Measurements from ENCODE around the gene ELAPOR1. TPM values are rescaled to one million over a fixed set of nuclear protein-coding genes. Genes with fewer than 3 reads are reported as not detected.

ELAPOR1 gene
- total RNA-seq, 2 experiments from 2014 or later = not detected

GRCh38 chr1:109094377-109094803 lies 19.5 kb upstream of the ELAPOR1 start:
- Histone ChIP-seq H3K36me3 (ENCODE audit: insufficient read depth, low read length) (peaks cover 39% of the 10 kb centered on the region), H3K9me3 (ENCODE audit: low read length) (no peaks in the 10 kb centered on the region), H3K4me3 (ENCODE audit: low read depth, low read length, poor library complexity, severe bottlenecking) (no peak overlapping the region), H3K4me2 (ENCODE audit: low read length) (no peak overlapping the region), H3K79me2 (ENCODE audit: insufficient read depth, low read depth, low read length) (peaks cover 26% of the 10 kb centered on the region; the same call in 1 of the 2 replicates), H3K27ac (ENCODE audit: low read depth, low read length, poor library complexity, severe bottlenecking) (no peak overlapping the region), H2AFZ (ENCODE audit: low read length) (no peak overlapping the region), H4K20me1 (ENCODE audit: insufficient read depth, low read length) (no peaks in the 10 kb centered on the region), H3K4me1 (ENCODE audit: insufficient read depth, low read length, poor library complexity, severe bottlenecking) (peaks cover 17% of the 10 kb centered on the region), H3K9me2 (ENCODE audit: insufficient read depth, low read length) (no peaks in the 10 kb centered on the region)
- intact Hi-C loops (cut with micrococcal nuclease; ENCODE audit: unreplicated experiment) = no loop called here
- BruUV-seq (replicated peaks) = no TSS peak
- ChIA-PET POLR2A (no interaction called here), CTCF (ENCODE audit: unreplicated experiment) (no interaction called here)
- DNase-seq (ENCODE audit: low spot score) = no peak
- TF ChIP-seq EZH2phosphoT487 (IDR thresholded peaks at IDR 0.05; ENCODE audit: borderline replicate concordance, low read depth, low read length) (no peak), CTCF (conservative IDR thresholded peaks at IDR 0.05; ENCODE audit: low read length) (no peak)

- H3K79me2 ChIP-seq (ENCODE audit: insufficient read depth, low read depth, low read length) = peaks cover 26% of the 10 kb centered on the region; the same call in 1 of the 2 replicates
Measured at GRCh38 chr1:109094871-109095270, 19.0 kb upstream of the ELAPOR1 start.

More at GRCh38 chr1:109094871-109095270, 19.0 kb upstream of the ELAPOR1 start:
- Histone ChIP-seq H2AFZ (ENCODE audit: low read length) (no peak overlapping the region), H3K9me3 (ENCODE audit: low read length) (no peaks in the 10 kb centered on the region), H3K4me3 (ENCODE audit: low read depth, low read length, poor library complexity, severe bottlenecking) (no peak overlapping the region), H3K9me2 (ENCODE audit: insufficient read depth, low read length) (no peaks in the 10 kb centered on the region), H3K36me3 (ENCODE audit: insufficient read depth, low read length) (peaks cover 39% of the 10 kb centered on the region), H3K4me1 (ENCODE audit: insufficient read depth, low read length, poor library complexity, severe bottlenecking) (peaks cover 19% of the 10 kb centered on the region), H3K27ac (ENCODE audit: low read depth, low read length, poor library complexity, severe bottlenecking) (no peak overlapping the region), H4K20me1 (ENCODE audit: insufficient read depth, low read length) (no peaks in the 10 kb centered on the region), H3K4me2 (ENCODE audit: low read length) (no peak overlapping the region)
- no TSS peak for BruUV-seq (replicated peaks)
- intact Hi-C loops (cut with micrococcal nuclease; ENCODE audit: unreplicated experiment) = no loop called here
- TF ChIP-seq EZH2phosphoT487 (IDR thresholded peaks at IDR 0.05; ENCODE audit: borderline replicate concordance, low read depth, low read length) (no peak), CTCF (conservative IDR thresholded peaks at IDR 0.05; ENCODE audit: low read length) (no peak)
- DNase-seq (ENCODE audit: low spot score) = no peak
- CTCF ChIA-PET (ENCODE audit: unreplicated experiment) = no interaction called here
- POLR2A ChIA-PET = no interaction called here
